DMS 273 (cell line): ENCODE results near the gene NIF3L1.
"Not testable (repeated sequence)": the region's sequence is repeated elsewhere in the genome, so short reads cannot be mapped to it uniquely, and the experiment has no call there.

ENCODE experiments used
- DNase-seq: peaks from one replicate; lab custom pipeline; 2025; ENCODE audit not compliant: unreplicated experiment; lab: John Stamatoyannopoulos, UW

NIF3L1 gene

DNA sequence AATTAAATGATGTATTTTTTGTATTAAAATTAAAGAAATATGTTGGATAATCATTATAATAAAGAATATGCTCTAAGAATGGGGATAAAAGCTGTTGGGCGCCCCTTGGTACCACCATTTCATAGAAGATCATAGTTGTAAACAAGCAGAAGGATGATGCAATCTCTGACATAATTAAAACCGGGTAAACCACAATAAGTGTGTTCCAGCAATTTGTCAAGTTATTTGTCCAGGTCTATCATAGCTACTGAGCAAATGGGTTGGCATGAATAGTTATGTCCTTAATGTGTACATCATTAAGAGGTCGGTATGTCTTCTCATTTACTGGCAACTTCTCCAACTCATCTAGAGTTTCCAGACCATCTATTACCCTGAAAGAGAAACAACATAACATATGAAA, 18.0 kb upstream of the NIF3L1 start:
- DNase-seq, result no peak

DNA sequence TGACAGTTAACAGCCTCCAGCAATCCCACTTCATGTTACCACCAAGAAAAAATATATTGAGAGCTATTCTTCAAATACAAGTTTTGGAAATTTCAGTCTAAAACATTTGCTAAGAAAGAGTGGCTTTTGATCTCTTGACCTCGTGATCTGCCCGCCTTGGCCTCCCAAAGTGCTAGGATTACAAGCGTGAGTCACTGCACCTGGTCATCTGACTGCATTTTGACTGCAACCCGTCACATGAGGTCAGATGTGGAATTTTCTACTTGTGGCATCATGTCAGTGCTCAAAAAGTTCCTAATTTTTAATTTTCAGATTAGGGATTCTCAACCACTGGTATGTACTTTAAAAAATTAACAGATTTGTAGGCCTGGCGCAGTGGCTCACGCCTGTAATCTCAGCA, 15.6 kb upstream of the NIF3L1 start:
- DNase-seq, result no peak

DNA sequence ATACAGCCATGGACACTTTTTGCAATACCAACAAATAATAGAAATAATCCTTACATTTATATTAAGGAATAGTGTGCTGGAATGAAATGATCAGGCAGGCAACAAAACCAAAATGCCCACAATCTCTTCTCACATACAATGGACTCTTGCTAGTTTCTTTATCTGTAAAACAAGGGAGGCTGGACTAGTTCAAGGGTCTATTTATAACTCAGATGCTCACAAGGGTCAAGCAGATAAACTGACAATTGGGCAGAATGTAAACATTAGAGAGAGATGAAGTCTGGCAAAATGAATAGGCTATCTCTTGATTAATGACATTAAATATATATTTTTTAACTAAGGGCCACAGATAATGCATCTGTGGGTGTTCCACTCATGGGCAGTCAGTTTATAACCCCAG, 11.7 kb upstream of the NIF3L1 start:
- DNase-seq, result no peak

DNA sequence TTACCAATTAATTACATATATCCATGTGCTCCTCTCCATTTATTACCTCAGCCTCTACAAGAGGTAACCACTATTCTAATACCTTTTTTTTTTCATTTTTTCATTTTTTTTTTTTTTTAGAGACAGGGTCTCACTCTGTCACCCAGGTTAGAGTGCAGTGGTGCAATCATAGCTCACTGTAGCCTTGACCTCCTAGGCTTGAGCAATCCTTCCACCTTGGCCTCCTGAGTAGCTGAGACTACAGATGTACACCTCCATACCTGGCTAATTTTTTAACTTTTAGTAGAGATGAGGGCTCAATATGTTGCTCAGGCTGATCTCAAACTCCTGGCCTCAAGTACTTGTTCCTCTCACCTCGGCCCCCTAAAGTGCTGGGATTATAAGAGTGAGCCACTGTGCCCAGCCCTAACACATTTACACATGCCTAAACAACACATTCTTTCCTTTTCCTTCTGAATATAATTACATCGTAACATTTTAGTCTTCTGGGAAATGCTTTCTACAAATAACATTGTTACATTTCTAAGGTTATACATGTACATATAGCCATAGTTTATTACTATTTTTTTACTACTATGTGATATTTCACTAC, 10.8 kb upstream of the NIF3L1 start:
- DNase-seq, result no peak

DNA sequence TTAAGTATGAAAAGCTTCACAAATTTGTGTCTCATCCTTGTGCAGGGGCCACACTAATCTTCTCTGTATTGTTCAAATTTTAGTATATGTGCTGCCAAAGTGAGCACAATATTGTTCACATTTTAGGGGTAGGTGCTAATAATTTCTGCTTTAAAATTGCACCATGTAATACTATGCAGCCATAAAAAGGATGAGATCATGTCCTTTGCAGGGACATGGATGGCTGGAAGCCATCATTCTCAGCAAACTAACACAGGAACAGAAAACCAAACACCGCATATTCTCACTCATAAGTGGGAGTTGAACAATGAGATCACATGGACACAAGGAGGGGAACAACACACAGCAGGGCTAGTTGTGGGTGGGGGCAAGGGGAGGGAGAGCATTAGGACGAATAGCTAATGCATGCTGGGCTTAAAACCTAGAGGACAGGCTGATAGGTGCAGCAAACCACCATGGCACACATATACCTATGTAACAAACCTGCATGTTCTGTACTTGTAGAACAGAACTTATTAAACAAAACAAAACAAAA, 7.4 kb upstream of the NIF3L1 start:
- not testable (repeated sequence) for DNase-seq

DNA sequence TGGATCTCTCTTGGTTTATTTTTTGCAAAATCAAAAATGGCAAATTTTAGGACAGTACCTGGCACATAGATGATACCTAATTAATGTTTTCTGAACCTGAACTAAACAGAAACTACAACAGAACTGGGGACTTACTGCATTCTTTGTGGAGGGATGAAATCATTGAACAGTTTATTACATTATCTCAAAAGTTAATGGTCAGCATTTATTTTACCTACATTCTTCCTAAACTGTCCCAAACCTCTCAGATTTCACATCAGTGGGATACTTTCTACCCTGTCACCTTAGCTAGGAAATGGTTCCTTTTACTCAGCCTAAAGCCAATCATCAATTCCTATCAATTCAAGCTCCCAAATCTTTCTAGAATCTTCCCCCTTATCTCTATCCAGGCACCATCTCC, 10.3 kb downstream of the NIF3L1 start:
- no peak for DNase-seq

DNA sequence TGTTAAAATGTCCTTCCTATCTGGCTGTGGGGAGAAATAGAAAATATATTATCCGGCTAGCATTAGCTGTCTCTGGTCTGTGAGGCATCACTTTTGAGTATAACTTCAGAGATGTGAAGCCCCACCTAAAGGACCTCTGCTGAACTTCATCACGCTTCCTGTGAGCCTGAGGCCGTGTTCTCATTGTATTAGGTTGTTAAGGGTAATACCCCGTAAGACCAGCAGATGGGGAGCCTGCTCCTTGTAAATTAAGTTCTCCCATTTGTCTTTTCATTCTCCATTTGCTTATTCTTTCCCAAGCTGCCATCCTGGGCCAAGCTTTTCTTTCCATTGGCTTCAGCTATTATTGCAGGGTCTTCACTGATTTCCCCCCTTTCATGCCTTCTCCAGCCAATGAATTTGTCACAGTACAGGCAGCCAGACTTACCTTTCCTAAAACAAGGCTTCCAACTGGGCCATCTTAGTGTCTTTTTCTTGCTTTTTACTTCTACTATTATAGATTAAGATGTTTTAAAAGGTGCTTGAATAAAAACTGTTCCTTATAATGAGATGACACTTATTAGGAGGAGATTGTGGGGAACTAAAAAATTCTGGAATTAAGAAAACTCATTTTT, 12.4 kb downstream of the NIF3L1 start:
- peak; percentile 94 for DNase-seq

DNA sequence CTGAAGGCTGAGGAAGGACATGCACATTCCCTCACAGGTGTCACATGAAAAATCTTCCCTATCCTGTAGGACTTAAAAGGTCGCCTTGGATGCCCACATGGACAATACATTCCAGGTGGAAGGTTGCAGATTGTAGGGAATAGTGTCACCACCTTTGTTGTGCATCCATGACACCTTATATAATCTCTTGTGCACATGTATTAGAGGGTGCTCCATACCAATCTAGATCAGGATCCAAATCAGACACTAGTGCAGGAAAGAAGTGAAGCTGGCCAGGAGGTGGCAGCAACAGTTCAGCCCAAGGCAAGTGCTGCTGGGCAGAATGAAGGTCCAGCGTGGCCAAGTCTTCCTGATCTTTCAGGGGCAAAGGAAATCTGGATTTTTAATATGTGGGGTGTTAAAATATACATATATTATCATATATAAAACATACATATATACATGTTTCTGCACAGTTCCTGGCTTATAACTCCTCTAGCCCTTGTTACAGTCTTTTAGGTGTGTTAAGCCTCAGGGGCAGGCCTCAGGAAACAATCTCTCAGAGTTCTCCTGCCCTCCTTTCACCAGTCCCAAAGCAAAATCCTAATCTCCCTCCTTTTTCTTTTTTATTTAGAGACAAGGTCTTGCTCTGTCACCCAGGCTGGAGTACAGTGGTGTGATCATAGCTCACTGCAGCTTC, 16.6 kb downstream of the NIF3L1 start:
- DNase-seq, result peak; percentile 78

DNA sequence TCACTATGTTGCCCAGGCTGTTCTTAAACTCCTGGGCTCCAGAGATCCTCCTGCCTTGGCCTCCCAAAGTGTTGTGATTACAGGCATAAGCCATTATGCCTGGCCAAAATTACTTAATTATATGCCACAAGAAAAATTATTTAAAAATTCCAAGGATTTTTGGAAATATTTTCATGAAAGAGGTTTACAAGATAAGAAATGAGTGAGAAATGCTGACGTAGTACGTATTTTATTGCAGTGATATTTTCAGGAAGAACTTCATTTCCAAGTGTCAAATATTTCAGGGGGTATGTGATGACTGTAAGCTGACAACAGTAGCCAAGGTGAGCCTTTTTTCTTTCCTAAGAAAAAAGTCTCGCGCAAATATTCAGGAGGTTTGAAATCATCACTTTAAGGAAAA, 20.8 kb downstream of the NIF3L1 start:
- no peak for DNase-seq

DNA sequence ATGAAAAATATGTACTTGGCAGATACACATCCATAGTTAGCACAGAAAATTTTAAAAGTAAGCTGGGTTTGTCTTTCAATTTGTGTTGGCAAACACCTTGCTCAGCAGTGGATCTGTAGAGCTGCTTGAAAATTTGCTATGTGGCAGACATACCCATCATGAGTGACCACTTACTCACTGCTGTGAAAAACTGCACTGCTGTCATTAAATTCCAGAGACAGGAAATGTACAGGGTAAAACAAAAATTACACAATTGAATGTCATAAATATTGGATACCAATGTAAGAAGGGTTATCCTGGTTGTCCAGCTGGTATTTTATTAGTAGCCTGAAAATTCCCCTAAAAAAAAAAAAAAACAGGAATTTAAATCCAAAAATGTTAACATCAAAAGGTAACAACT, 24.5 kb downstream of the NIF3L1 start:
- DNase-seq, result no peak

DNA sequence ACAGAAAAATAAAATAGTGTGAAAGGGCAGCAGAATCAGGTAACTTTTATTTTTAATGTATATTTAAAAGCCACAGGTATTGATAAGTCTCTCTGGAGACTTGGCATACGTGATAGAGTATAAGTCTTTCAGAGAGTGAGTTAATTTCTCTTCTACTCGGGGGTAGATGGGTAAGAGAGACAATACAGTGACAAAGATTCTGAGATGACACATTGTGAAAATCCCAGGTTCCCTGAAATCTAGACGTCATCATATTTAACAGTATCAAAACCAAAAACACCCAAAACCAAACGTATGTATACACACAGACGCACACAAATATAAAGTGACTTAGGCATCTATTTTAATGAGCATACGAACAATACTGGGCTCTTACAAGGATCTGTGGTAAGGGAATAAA, 33.3 kb downstream of the NIF3L1 start:
- DNase-seq, result no peak

DNA sequence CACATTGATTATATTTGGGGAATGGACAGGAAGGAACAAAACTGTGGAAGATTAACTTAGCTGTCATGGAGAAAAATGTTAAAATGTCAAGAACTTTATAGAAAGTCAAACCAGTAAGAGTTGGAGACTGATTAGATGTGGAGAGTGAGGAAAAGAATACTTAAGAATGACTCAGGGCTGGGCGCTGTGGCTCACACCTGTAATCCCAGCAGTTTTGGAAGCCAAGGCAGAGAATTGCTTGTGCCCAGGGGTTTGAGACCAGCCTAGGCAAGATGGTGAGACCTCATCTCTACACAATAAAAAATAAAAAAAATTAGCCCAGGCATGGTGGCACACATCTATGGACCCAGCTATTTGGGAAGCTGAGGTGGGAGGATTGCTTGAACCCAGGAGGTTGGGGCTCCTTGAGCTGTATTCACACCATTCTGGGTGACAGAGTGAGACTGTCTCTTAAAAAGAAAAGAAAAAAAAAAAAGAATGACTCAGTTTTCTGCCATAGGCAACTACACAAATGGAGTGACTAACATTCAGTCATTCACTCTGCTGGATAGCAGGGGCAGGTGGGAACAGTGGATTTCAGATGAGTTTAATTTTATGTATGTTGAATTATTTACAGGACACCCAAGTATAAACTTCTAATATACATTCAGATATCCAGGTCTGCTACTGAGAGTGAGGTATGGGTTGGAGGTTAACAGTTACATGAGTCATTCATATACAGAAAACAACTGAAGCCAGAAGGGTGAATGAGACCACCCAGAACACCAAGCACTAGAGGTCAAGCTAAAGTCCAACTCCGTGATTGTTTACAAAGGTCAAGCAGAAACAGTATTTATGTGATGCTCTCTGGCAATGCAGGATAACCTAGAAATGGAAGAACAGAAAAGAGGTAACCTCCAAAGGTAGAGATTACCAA, 40.4 kb downstream of the NIF3L1 start:
- no peak for DNase-seq

DNA sequence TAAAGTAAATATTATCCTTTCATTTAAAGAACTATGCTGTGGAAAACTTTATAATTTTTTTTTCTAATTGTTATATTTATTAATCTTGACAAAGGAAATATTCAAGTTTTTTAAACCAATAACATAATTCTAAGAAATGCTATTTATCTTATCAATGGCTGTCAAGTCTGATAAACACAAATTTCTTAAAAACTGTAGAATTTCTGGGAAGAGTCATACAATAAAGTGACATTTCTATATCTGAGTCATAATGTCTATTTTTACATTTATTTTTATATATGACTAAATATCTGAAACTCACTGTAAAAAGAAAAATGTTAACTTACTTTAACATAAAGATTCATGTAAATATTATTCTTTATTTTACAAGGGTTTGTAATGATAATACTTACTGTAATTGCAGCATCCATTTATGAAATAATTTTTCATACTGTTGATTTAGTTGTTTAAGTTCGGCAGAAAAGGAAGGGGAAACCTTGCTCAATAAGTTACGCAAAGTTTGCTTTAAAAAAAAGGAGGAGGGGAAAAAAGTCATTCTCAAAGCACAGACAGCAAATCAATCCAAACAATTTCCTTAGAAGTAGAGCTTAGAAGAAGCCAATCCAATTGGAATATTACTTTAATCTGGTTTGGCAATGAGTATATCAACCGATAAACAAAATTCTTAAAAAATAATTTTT, 41.9 kb downstream of the NIF3L1 start:
- no peak for DNase-seq

DNA sequence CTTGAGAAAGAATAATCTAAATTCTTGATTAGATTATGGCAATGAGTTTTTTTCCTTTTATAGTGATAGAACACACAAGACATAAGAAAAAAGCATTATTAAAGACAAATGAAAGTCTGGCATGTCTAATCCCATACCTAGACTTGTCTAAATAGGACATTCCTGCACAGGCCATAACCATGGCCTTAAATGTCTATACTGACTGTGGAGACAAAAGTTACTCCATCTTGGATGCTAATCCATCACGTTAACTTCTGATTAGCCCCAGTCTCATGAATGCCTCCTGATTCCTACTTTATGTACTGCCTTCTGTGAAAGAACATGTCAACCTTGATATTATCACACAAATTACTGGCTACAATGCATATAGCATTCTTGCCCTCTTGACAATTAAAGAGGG, 50.7 kb downstream of the NIF3L1 start:
- DNase-seq, result no peak

DNA sequence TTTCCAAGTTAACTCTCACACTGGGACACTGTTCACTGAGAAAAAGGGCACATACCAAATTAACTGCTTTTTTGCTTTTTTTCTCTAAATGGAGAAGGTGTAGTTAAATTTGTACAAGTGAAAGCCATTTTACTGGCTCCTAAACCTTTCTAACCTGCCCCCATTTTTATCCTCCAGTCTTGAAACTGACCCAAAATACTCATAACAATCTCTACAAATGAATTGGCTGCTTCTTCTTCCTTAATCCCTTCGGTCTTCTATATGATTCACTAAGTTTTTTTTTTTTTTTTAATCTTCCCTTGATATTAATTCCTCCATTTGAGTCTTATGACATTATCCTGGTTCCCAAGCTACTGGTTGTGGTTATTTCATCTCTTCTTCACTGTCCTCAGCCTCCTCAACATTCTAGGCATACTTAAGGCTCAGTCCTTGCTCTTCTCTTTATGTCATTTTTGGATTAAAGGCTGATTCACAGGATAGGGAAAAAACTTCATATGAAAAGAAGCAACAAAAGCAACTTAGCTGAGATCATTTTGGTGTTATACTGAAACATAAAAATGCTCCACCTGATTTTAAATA, 54.4 kb downstream of the NIF3L1 start:
- DNase-seq, result no peak

DNA sequence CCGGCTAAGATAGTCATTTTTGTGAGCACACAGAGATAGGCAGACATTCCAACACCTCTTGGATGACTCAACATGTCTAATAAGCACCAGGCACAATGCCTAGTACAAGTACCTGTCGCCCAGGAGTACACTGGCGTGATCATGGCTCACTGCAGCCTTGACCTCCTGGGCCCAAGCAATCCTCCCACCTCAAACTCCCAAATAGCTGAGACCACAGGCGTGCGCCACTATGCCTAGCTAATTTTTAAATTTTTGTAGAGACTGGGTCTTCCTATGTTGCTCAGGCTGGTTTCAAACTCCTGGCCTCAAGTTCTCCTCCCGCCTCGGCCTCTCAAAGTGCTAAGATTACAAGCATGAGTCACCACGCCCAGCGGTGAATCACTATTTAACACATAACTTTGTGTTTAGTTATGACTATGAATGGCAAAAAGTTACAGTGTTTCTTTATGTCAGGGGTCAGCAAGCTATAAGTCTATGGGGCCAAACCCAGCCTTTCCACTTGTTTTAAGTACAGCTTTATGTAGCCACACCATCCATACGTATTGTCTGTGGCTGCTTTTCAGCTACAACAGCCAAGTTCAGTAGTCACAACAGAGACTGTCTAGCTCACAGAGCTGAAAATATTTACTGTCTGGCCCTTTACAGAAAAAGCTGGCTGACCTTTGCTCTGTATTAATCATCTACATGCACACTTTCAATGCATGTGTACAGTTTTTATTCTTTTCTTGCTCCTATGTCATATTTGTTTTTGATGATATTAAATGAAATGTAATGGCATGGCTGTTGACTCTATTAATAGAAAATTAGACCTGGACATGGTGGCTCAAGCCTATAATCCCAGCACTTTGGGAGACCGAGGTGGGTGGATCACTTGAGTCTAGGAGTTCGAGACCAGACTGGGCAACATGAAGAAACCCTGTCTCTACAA, 55.6 kb downstream of the NIF3L1 start:
- DNase-seq, result no peak

DNA sequence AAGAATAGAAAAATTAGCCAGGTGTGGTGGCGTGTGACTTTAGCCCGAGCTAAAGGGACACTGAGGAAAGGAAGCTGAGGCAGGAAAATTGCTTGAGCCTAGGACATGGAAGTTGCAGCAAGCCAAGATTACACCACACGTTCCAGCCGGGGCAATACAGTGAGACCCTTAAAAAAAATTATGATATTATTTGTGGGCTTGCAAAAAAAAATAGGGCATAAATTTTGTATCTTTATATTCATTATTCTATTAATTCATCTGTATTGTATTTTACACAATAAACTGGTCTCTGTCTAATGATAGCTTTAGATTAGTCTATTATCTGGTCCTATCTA, 56.2 kb downstream of the NIF3L1 start:
- no peak for DNase-seq

DNA sequence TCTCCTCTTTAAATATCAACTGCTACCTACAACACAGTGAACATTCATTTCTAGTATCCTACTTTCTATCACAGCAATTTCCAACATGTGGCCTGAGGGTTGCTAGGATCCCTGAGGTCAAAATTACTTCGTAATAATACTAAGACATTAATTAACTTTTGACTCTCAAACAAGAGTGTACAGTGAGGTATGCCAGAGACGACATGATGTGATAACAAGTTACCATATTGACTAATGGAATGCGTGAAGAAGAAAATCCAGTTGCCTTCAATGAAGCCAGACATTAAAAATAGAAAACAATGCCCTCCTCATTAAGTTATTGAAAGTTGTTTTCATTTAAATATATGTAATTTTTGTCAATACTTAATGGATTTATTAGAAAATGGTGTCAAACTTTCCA, 61.2 kb downstream of the NIF3L1 start:
- DNase-seq, result no peak
